Fibroblast of lung (primary cell): ENCODE data around the gene CDKN1B. TPM values are rescaled to one million over a fixed set of nuclear protein-coding genes. Genes with fewer than 3 reads are reported as not detected.

ENCODE experiments used
- DNase-seq, 2 donors: peaks; one replicate each; pipeline versions ENCODE4 v3.0.0 to v3.0.0-alpha.2; 2010; ENCODE audit warnings: low read depth in 2 of 2
- H2AFZ ChIP-seq: 2 replicates; pipeline ENCODE4 v1.5.1; 2012; ENCODE audit warnings: low read length, control low read depth, inconsistent platforms
- H3K27ac ChIP-seq: 2 replicates; pipeline ENCODE4 v1.5.1; 2011; ENCODE audit warnings: low read length, control low read depth; ENCODE audit not compliant: insufficient read depth
- H3K27me3 ChIP-seq: 2 replicates; pipeline ENCODE4 v1.5.1; 2011; ENCODE audit warnings: mild to moderate bottlenecking, low read length; ENCODE audit not compliant: control insufficient read depth, insufficient read depth
- H3K36me3 ChIP-seq: 2 replicates; pipeline ENCODE4 v1.5.1; 2011; ENCODE audit warnings: low read length; ENCODE audit not compliant: control insufficient read depth, insufficient read depth
- H3K4me1 ChIP-seq: 2 replicates; pipeline ENCODE4 v1.5.1; 2011; ENCODE audit warnings: low read length; ENCODE audit not compliant: control insufficient read depth, insufficient read depth; ENCODE audit errors: extremely low read depth
- H3K4me2 ChIP-seq: 2 replicates; pipeline ENCODE4 v1.5.1; 2011; ENCODE audit warnings: low read length, control low read depth; ENCODE audit not compliant: insufficient read depth; ENCODE audit errors: extremely low read depth
- H3K4me3 ChIP-seq, 4 experiments: fragments of 200-600 bp in 1 of 4; sonication (generic) in 1 of 4; replicated peaks in 1 of 4; 2 replicates each; pipeline ENCODE4 v1.5.1; 2011 to 2016; ENCODE audit warnings: low read length in 4 of 4, low read depth in 3 of 4, mild to moderate bottlenecking in 3 of 4, control low read depth in 2 of 4, inconsistent platforms in 1 of 4, mixed read lengths in 1 of 4; ENCODE audit not compliant: insufficient read depth in 1 of 4; ENCODE audit errors: control extremely low read depth in 1 of 4
- H3K79me2 ChIP-seq: 2 replicates; pipeline ENCODE4 v1.5.1; 2012; ENCODE audit warnings: mild to moderate bottlenecking, low read length, inconsistent platforms; ENCODE audit not compliant: control insufficient read depth, insufficient read depth
- H3K9ac ChIP-seq: 2 replicates; pipeline ENCODE4 v1.5.1; 2011; ENCODE audit warnings: mild to moderate bottlenecking, low read length, control low read depth; ENCODE audit not compliant: insufficient read depth
- H3K9me3 ChIP-seq: 2 replicates; pipeline ENCODE4 v1.5.1; 2012; ENCODE audit warnings: low read depth, low read length; ENCODE audit not compliant: control insufficient read depth, insufficient read depth
- H4K20me1 ChIP-seq: 2 replicates; pipeline ENCODE4 v1.5.1; 2011; ENCODE audit warnings: low read length; ENCODE audit not compliant: control insufficient read depth, insufficient read depth; ENCODE audit errors: extremely low read depth
- CTCF ChIP-seq, 2 donors: IDR thresholded peaks in 1 of 2; conservative IDR thresholded peaks in 1 of 2; 1 replicate in 1 of 2; 2 replicates in 1 of 2; pipeline ENCODE4 v1.5.1; 2011 to 2012; ENCODE audit warnings: low read length in 2 of 2, control low read depth in 1 of 2, inconsistent platforms in 1 of 2, low read depth in 1 of 2, mild to moderate bottlenecking in 1 of 2
- EZH2 ChIP-seq: IDR thresholded peaks from 2 replicates; pipeline ENCODE4 v1.5.1; 2012; ENCODE audit warnings: low read length, control low read depth, mild to moderate bottlenecking; ENCODE audit errors: missing control alignments
- polyA plus RNA-seq, 2 donors: library from polyadenylated mRNA; depleted of rRNA in 1 of 2; stranded (reverse) in 1 of 2; unstranded in 1 of 2; fragments of >200 nt; gene quantifications; 2 replicates each; pipeline ENCODE4 v1.2.1, GENCODE V29; 2011 to 2012; ENCODE audit warnings: missing spikeins in 1 of 2
- total RNA-seq: library from RNA; depleted of rRNA; stranded (reverse); fragments of >200 nt; gene quantifications from 2 replicates; pipeline ENCODE4 v1.2.1, GENCODE V29; 2014

The CDKN1B gene
- total and polyA plus RNA-seq, 2 donors (not counting 1 experiment from before 2014, with no cell fraction given), result 21.4 to 50.9 TPM

- Histone ChIP-seq H3K9me3 (no peaks in the 10 kb centered on the region), H3K27me3 (no peaks in the 10 kb centered on the region), H3K36me3 (peaks cover 6% of the 10 kb centered on the region), H3K4me1 (no peaks in the 10 kb centered on the region), H3K79me2 (peaks cover 73% of the 10 kb centered on the region), H3K4me3 (peak overlapping the region; percentile 38 to 97 (median 76)), H3K9ac (peak overlapping the region; percentile 39), H2AFZ (no peak overlapping the region), H4K20me1 (no peaks in the 10 kb centered on the region), H3K4me2 (peak overlapping the region; percentile 95), H3K27ac (peak overlapping the region; percentile 92)
- no peak for TF ChIP-seq EZH2
- no peak for TF ChIP-seq CTCF (conservative IDR thresholded peaks at IDR 0.05 in 1 of 2, IDR thresholded peaks at IDR 0.05 in 1 of 2; ENCODE audit: low read depth in 1 of 2, low read length in 2 of 2)
- peak; percentile 64 to 70 for DNase-seq
These were observed 5.4 kb downstream of the CDKN1B start for GRCh38 chr12:12722435-12723148.

GRCh38 chr12:12723149-12723680 lies 6.0 kb downstream of the CDKN1B start:
- H3K9ac ChIP-seq, result peak overlapping the region; percentile 86
- no peaks in the 10 kb centered on the region for H3K9me3 ChIP-seq
- no peaks in the 10 kb centered on the region for H3K27me3 ChIP-seq
- H3K27ac ChIP-seq, result peak overlapping the region; percentile 92
- H3K4me2 ChIP-seq, result peak overlapping the region; percentile 95
- H2AFZ ChIP-seq, result no peak overlapping the region
- H3K36me3 ChIP-seq, result peaks cover 6% of the 10 kb centered on the region
- TF ChIP-seq EZH2, result no peak
- no peak for TF ChIP-seq CTCF (conservative IDR thresholded peaks at IDR 0.05 in 1 of 2, IDR thresholded peaks at IDR 0.05 in 1 of 2; ENCODE audit: low read depth in 1 of 2, low read length in 2 of 2)
- H3K4me3 ChIP-seq, result peak overlapping the region; percentile 57 to 97 (median 76)
- H3K79me2 ChIP-seq, result peaks cover 73% of the 10 kb centered on the region
- DNase-seq, result peak in 1 of 2 donors; percentile 25
- H4K20me1 ChIP-seq, result no peaks in the 10 kb centered on the region
- H3K4me1 ChIP-seq, result no peaks in the 10 kb centered on the region

GRCh38 chr12:12723681-12724420 lies 6.7 kb downstream of the CDKN1B start:
- no peaks in the 10 kb centered on the region for H3K4me1 ChIP-seq
- no peaks in the 10 kb centered on the region for H4K20me1 ChIP-seq
- H3K9ac ChIP-seq, result peak overlapping the region; percentile 86
- H3K36me3 ChIP-seq, result peaks cover 6% of the 10 kb centered on the region
- no peaks in the 10 kb centered on the region for H3K9me3 ChIP-seq
- no peak for TF ChIP-seq EZH2
- TF ChIP-seq CTCF (conservative IDR thresholded peaks at IDR 0.05 in 1 of 2, IDR thresholded peaks at IDR 0.05 in 1 of 2; ENCODE audit: low read depth in 1 of 2, low read length in 2 of 2), result no peak
- peak; percentile 24 to 39 for DNase-seq
- H3K4me2 ChIP-seq, result peak overlapping the region; percentile 86
- no peaks in the 10 kb centered on the region for H3K27me3 ChIP-seq
- peaks cover 72% of the 10 kb centered on the region for H3K79me2 ChIP-seq
- H3K4me3 ChIP-seq, result peak overlapping the region; percentile 57 to 97 (median 76)
- peak overlapping the region; percentile 92 for H3K27ac ChIP-seq
- H2AFZ ChIP-seq, result no peak overlapping the region
